ENCODE results near the gene TFAP2C.

Gene TFAP2C

GRCh38 chr20:56595746-56596475 lies 33.2 kb upstream of the TFAP2C start:
- H3K9me3 ChIP-seq (ENCODE audit: control insufficient read depth, low read length) = no peaks in the 10 kb centered on the region
- no peaks in the 10 kb centered on the region for H3K36me3 ChIP-seq (ENCODE audit: control insufficient read depth, insufficient read depth, low read length, severe bottlenecking)
- H3K9ac ChIP-seq (ENCODE audit: low read length) = no peak overlapping the region
- DNase-seq (ENCODE audit: low read depth) = no peak
- no peaks in the 10 kb centered on the region for H3K4me1 ChIP-seq (ENCODE audit: control insufficient read depth, insufficient read depth, low read length)
- H3K4me3 ChIP-seq (ENCODE audit: low read length) = no peak overlapping the region
- peaks cover 12% of the 10 kb centered on the region for H3K27me3 ChIP-seq (replicated peaks; ENCODE audit: control insufficient read depth, insufficient read depth, low read length)

- no peaks in the 10 kb centered on the region for H3K36me3 ChIP-seq (ENCODE audit: control insufficient read depth, insufficient read depth, low read length, severe bottlenecking)
- no peak for DNase-seq (ENCODE audit: low read depth)
- H3K4me1 ChIP-seq (ENCODE audit: control insufficient read depth, insufficient read depth, low read length) = no peaks in the 10 kb centered on the region
- peaks cover 8% of the 10 kb centered on the region for H3K27me3 ChIP-seq (replicated peaks; ENCODE audit: control insufficient read depth, insufficient read depth, low read length)
- H3K9me3 ChIP-seq (ENCODE audit: control insufficient read depth, low read length) = no peaks in the 10 kb centered on the region
- H3K4me3 ChIP-seq (ENCODE audit: low read length) = no peak overlapping the region
- no peak overlapping the region for H3K9ac ChIP-seq (ENCODE audit: low read length)
Observed at GRCh38 chr20:56601166-56601565, 27.9 kb upstream of the TFAP2C start.

GRCh38 chr20:56604673-56605072 lies 24.4 kb upstream of the TFAP2C start:
- no peak for DNase-seq (ENCODE audit: low read depth)

GRCh38 chr20:56605261-56605996 lies 23.7 kb upstream of the TFAP2C start:
- no peak overlapping the region for H3K9ac ChIP-seq (ENCODE audit: low read length)
- H3K36me3 ChIP-seq (ENCODE audit: control insufficient read depth, insufficient read depth, low read length, severe bottlenecking) = no peaks in the 10 kb centered on the region
- H3K4me1 ChIP-seq (ENCODE audit: control insufficient read depth, insufficient read depth, low read length) = no peaks in the 10 kb centered on the region
- H3K9me3 ChIP-seq (ENCODE audit: control insufficient read depth, low read length) = no peaks in the 10 kb centered on the region
- DNase-seq (ENCODE audit: low read depth) = no peak
- H3K4me3 ChIP-seq (ENCODE audit: low read length) = no peak overlapping the region
- H3K27me3 ChIP-seq (replicated peaks; ENCODE audit: control insufficient read depth, insufficient read depth, low read length) = peaks cover 7% of the 10 kb centered on the region

More at GRCh38 chr20:56604673-56605072, 24.4 kb upstream of the TFAP2C start:
- Histone ChIP-seq H3K9me3 (ENCODE audit: control insufficient read depth, low read length) (no peaks in the 10 kb centered on the region), H3K36me3 (ENCODE audit: control insufficient read depth, insufficient read depth, low read length, severe bottlenecking) (no peaks in the 10 kb centered on the region), H3K4me3 (ENCODE audit: low read length) (no peak overlapping the region), H3K9ac (ENCODE audit: low read length) (no peak overlapping the region), H3K27me3 (replicated peaks; ENCODE audit: control insufficient read depth, insufficient read depth, low read length) (peaks cover 2% of the 10 kb centered on the region), H3K4me1 (ENCODE audit: control insufficient read depth, insufficient read depth, low read length) (no peaks in the 10 kb centered on the region)

- no peak for DNase-seq (ENCODE audit: low read depth)
Observed at GRCh38 chr20:56606174-56606945, 22.7 kb upstream of the TFAP2C start.

GRCh38 chr20:56607061-56607704 lies 21.9 kb upstream of the TFAP2C start:
- H3K36me3 ChIP-seq (ENCODE audit: control insufficient read depth, insufficient read depth, low read length, severe bottlenecking) = no peaks in the 10 kb centered on the region
- no peak overlapping the region for H3K4me3 ChIP-seq (ENCODE audit: low read length)
- H3K4me1 ChIP-seq (ENCODE audit: control insufficient read depth, insufficient read depth, low read length) = no peaks in the 10 kb centered on the region
- no peak for DNase-seq (ENCODE audit: low read depth)
- H3K9ac ChIP-seq (ENCODE audit: low read length) = no peak overlapping the region
- H3K27me3 ChIP-seq (replicated peaks; ENCODE audit: control insufficient read depth, insufficient read depth, low read length) = peaks cover 5% of the 10 kb centered on the region
- H3K9me3 ChIP-seq (ENCODE audit: control insufficient read depth, low read length) = no peaks in the 10 kb centered on the region

More at GRCh38 chr20:56606174-56606945, 22.7 kb upstream of the TFAP2C start:
- Histone ChIP-seq H3K4me3 (ENCODE audit: low read length) (no peak overlapping the region), H3K9ac (ENCODE audit: low read length) (no peak overlapping the region), H3K36me3 (ENCODE audit: control insufficient read depth, insufficient read depth, low read length, severe bottlenecking) (no peaks in the 10 kb centered on the region), H3K4me1 (ENCODE audit: control insufficient read depth, insufficient read depth, low read length) (no peaks in the 10 kb centered on the region), H3K9me3 (ENCODE audit: control insufficient read depth, low read length) (no peaks in the 10 kb centered on the region), H3K27me3 (replicated peaks; ENCODE audit: control insufficient read depth, insufficient read depth, low read length) (peaks cover 7% of the 10 kb centered on the region)

GRCh38 chr20:56608376-56608775 lies 20.7 kb upstream of the TFAP2C start:
- H3K4me1 ChIP-seq (ENCODE audit: control insufficient read depth, insufficient read depth, low read length) = no peaks in the 10 kb centered on the region
- DNase-seq (ENCODE audit: low read depth) = no peak
- H3K9me3 ChIP-seq (ENCODE audit: control insufficient read depth, low read length) = no peaks in the 10 kb centered on the region
- H3K36me3 ChIP-seq (ENCODE audit: control insufficient read depth, insufficient read depth, low read length, severe bottlenecking) = no peaks in the 10 kb centered on the region
- no peak overlapping the region for H3K9ac ChIP-seq (ENCODE audit: low read length)
- no peak overlapping the region for H3K4me3 ChIP-seq (ENCODE audit: low read length)
- H3K27me3 ChIP-seq (replicated peaks; ENCODE audit: control insufficient read depth, insufficient read depth, low read length) = peaks cover 5% of the 10 kb centered on the region

- H3K36me3 ChIP-seq (ENCODE audit: control insufficient read depth, insufficient read depth, low read length, severe bottlenecking) = no peaks in the 10 kb centered on the region
- no peak overlapping the region for H3K4me3 ChIP-seq (ENCODE audit: low read length)
- H3K9ac ChIP-seq (ENCODE audit: low read length) = no peak overlapping the region
- DNase-seq (ENCODE audit: low read depth) = no peak
- H3K4me1 ChIP-seq (ENCODE audit: control insufficient read depth, insufficient read depth, low read length) = no peaks in the 10 kb centered on the region
- no peaks in the 10 kb centered on the region for H3K9me3 ChIP-seq (ENCODE audit: control insufficient read depth, low read length)
- peaks cover 5% of the 10 kb centered on the region for H3K27me3 ChIP-seq (replicated peaks; ENCODE audit: control insufficient read depth, insufficient read depth, low read length)
Observed at GRCh38 chr20:56609321-56609720, 19.8 kb upstream of the TFAP2C start.

GRCh38 chr20:56610098-56610497 lies 19.0 kb upstream of the TFAP2C start:
- DNase-seq (ENCODE audit: low read depth) = no peak
- Histone ChIP-seq H3K9ac (ENCODE audit: low read length) (no peak overlapping the region), H3K4me3 (ENCODE audit: low read length) (no peak overlapping the region), H3K9me3 (ENCODE audit: control insufficient read depth, low read length) (no peaks in the 10 kb centered on the region), H3K4me1 (ENCODE audit: control insufficient read depth, insufficient read depth, low read length) (no peaks in the 10 kb centered on the region), H3K36me3 (ENCODE audit: control insufficient read depth, insufficient read depth, low read length, severe bottlenecking) (no peaks in the 10 kb centered on the region), H3K27me3 (replicated peaks; ENCODE audit: control insufficient read depth, insufficient read depth, low read length) (peaks cover 5% of the 10 kb centered on the region)

- no peaks in the 10 kb centered on the region for H3K9me3 ChIP-seq (ENCODE audit: control insufficient read depth, low read length)
- H3K4me3 ChIP-seq (ENCODE audit: low read length) = no peak overlapping the region
- no peaks in the 10 kb centered on the region for H3K36me3 ChIP-seq (ENCODE audit: control insufficient read depth, insufficient read depth, low read length, severe bottlenecking)
- H3K27me3 ChIP-seq (replicated peaks; ENCODE audit: control insufficient read depth, insufficient read depth, low read length) = peaks cover 5% of the 10 kb centered on the region
- no peak for DNase-seq (ENCODE audit: low read depth)
- no peak overlapping the region for H3K9ac ChIP-seq (ENCODE audit: low read length)
- no peaks in the 10 kb centered on the region for H3K4me1 ChIP-seq (ENCODE audit: control insufficient read depth, insufficient read depth, low read length)
Observed at GRCh38 chr20:56614196-56614595, 14.9 kb upstream of the TFAP2C start.

GRCh38 chr20:56616716-56617115 lies 12.4 kb upstream of the TFAP2C start:
- Histone ChIP-seq H3K9me3 (ENCODE audit: control insufficient read depth, low read length) (no peaks in the 10 kb centered on the region), H3K27me3 (replicated peaks; ENCODE audit: control insufficient read depth, insufficient read depth, low read length) (no peaks in the 10 kb centered on the region), H3K4me3 (ENCODE audit: low read length) (no peak overlapping the region), H3K36me3 (ENCODE audit: control insufficient read depth, insufficient read depth, low read length, severe bottlenecking) (no peaks in the 10 kb centered on the region), H3K4me1 (ENCODE audit: control insufficient read depth, insufficient read depth, low read length) (no peaks in the 10 kb centered on the region), H3K9ac (ENCODE audit: low read length) (no peak overlapping the region)
- DNase-seq (ENCODE audit: low read depth) = no peak

Measured in adipocyte (in vitro differentiated cells).